Tibial artery (tissue), 4 donors: ENCODE results near the gene MS4A15.
"Not testable (repeated sequence)": the region's sequence is repeated elsewhere in the genome, so short reads cannot be mapped to it uniquely, and the experiment has no call there.

Experiments
- DNase-seq, 2 donors: peaks; one replicate each; pipeline ENCODE4 v3.0.0-alpha.2; 2019
- H3K27ac ChIP-seq, 2 donors: fragments of 200-600 bp; sonication (generic) in 1 of 2; 1 replicate in 1 of 2; 2 replicates in 1 of 2; pipeline ENCODE4 v1.5.1; 2018 to 2019; ENCODE audit warnings: mild to moderate bottlenecking in 1 of 2
- H3K27me3 ChIP-seq, 2 donors: fragments of 200-600 bp; sonication (generic) in 1 of 2; one replicate each; pipeline versions ENCODE4 v1.5.1 to v1.6.0; 2016 to 2019
- H3K36me3 ChIP-seq, 3 donors: fragments of 200-600 bp; sonication (generic) in 2 of 3; one replicate each; pipeline ENCODE4 v1.5.1; 2016 to 2019; ENCODE audit warnings: mild to moderate bottlenecking in 2 of 3
- H3K4me1 ChIP-seq, 4 donors: fragments of 200-600 bp; sonication (generic) in 2 of 4; 1 replicate in 3 of 4; 2 replicates in 1 of 4; pipeline ENCODE4 v1.5.1; 2016 to 2019
- H3K4me3 ChIP-seq, 2 donors: fragments of 200-600 bp; sonication (generic) in 1 of 2; 1 replicate in 1 of 2; 2 replicates in 1 of 2; pipeline ENCODE4 v1.5.1; 2018 to 2019; ENCODE audit warnings: mild to moderate bottlenecking in 2 of 2
- H3K9me3 ChIP-seq, 3 donors: fragments of 200-600 bp; sonication (generic) in 1 of 3; one replicate each; pipeline ENCODE4 v1.5.1; 2016 to 2019
- intact Hi-C: fragments of 100-400 bp; cut with DNase I; formaldehyde crosslinking; loops from one replicate; pipeline ENCODE4 v1.15.0; 2023; ENCODE audit warnings: low total_unique reads
- TF ChIP-seq, protein P1 (sequence below), 2 experiments: fragments of 200-600 bp in 1 of 2; fragments of 450-650 bp in 1 of 2; IDR thresholded peaks; one replicate each; pipeline ENCODE4 v1.5.1; 2017 to 2019; ENCODE audit warnings: antibody characterized with exemption in 2 of 2, mild to moderate bottlenecking in 1 of 2, moderate library complexity in 1 of 2

Gene MS4A15, protein sequence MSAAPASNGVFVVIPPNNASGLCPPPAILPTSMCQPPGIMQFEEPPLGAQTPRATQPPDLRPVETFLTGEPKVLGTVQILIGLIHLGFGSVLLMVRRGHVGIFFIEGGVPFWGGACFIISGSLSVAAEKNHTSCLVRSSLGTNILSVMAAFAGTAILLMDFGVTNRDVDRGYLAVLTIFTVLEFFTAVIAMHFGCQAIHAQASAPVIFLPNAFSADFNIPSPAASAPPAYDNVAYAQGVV

DNA sequence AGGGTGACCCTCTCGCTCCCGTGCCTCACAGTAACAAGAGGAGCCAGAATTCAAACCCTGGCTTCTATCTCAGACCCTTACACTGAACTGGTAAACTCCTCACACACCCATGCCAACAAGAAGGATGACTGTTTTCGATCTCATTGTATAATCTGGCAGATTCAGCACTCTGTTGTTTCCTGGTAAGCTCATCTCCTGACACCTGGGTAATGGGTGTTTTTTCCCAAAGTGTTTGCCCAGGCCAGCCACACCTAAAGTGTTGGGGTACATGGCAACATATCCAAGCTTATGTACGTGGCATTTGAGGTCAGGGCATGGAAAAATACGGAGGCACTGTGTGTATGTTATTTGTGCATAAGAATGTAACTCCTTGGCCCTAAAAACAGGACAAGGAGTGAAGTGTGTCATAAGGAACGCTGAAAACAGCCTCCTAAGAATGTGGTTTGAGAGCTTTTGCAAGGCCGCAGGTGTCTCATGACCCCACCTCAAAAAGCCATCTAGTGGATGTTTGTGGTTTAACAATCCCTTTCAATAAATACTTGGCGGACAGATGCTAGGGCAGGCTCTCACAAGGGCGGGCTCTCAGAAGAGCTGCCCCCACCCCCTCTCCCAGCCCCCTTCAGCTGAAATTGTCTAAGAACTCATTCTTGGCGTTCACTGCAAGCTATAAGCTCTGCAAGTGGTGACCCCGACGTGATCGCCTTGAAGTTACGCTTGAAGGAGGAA, at the start of gene MS4A15:
MS4A15 (plus strand) TSS at position 561 of the 726 bp plus-strand sequence. CDS start 6,867 bp downstream, outside the sequence.
- Histone ChIP-seq H3K27ac (no peak within 1 kb of the TSS), H3K27me3 (peaks cover 0 to 4% of the 10 kb centered on the region in 2 donors), H3K36me3 (no peaks in the 10 kb centered on the region), H3K4me3 (no peak within 1 kb of the TSS), H3K4me1 (no peaks in the 10 kb centered on the region), H3K9me3 (peaks cover 0 to 4% (median 0%) of the 10 kb centered on the region in 3 donors)
- intact Hi-C loops: no loop called here
- peak in 1 of 2 donors; percentile 1 for DNase-seq
- TF ChIP-seq, protein P1, sequence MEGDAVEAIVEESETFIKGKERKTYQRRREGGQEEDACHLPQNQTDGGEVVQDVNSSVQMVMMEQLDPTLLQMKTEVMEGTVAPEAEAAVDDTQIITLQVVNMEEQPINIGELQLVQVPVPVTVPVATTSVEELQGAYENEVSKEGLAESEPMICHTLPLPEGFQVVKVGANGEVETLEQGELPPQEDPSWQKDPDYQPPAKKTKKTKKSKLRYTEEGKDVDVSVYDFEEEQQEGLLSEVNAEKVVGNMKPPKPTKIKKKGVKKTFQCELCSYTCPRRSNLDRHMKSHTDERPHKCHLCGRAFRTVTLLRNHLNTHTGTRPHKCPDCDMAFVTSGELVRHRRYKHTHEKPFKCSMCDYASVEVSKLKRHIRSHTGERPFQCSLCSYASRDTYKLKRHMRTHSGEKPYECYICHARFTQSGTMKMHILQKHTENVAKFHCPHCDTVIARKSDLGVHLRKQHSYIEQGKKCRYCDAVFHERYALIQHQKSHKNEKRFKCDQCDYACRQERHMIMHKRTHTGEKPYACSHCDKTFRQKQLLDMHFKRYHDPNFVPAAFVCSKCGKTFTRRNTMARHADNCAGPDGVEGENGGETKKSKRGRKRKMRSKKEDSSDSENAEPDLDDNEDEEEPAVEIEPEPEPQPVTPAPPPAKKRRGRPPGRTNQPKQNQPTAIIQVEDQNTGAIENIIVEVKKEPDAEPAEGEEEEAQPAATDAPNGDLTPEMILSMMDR (IDR thresholded peaks at IDR 0.05): no peak

DNA sequence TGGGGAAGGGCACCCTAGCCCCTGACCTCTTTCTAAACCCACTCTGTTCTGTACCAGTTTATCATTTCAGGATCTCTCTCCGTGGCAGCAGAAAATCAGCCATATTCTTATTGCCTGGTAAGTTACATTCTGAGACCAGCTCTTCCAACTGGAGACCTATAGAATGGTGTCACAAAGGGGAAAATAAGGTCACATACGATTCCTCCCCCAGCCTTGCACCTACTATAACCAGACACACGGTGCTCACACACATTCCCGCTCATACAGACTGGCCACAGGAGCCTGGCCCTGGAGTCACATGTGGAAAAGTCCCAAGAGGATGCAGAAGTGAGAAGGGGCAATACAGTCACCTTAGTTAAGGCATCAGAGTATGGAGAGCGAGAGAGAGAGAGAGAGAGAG, 49.7 kb upstream of the MS4A15 start:
- H3K27ac ChIP-seq: no peak overlapping the region
- no peak for DNase-seq
- H3K36me3 ChIP-seq: no peaks in the 10 kb centered on the region
- no peak overlapping the region for H3K4me3 ChIP-seq
- no peaks in the 10 kb centered on the region for H3K27me3 ChIP-seq
- H3K9me3 ChIP-seq: no peaks in the 10 kb centered on the region
- intact Hi-C loops: no loop called here
- TF ChIP-seq, protein P1 (IDR thresholded peaks at IDR 0.05): no peak
- H3K4me1 ChIP-seq: no peaks in the 10 kb centered on the region

DNA sequence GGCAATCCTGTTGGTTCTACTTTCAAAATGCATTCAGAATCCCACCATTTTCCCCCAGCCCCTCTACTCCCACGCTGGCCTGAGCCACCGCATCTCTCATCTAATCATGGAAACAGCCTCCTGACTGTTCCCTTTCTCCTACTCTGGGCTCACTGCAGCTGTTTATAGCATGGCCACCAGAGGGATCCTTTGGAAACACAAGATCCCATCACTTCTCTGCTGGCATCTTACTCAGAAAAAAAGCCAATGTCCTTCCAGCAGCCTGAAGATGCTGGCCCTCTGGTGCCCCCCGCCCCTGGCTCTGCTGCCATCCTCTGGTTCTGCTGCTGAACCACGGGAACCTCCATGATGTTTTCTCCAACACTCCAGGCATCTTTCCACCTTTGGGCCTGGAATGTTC, 46.2 kb upstream of the MS4A15 start:
- TF ChIP-seq, protein P1 (IDR thresholded peaks at IDR 0.05): no peak
- DNase-seq: no peak
- Histone ChIP-seq H3K4me3 (no peak overlapping the region), H3K9me3 (no peaks in the 10 kb centered on the region), H3K36me3 (no peaks in the 10 kb centered on the region), H3K4me1 (no peaks in the 10 kb centered on the region), H3K27me3 (no peaks in the 10 kb centered on the region), H3K27ac (no peak overlapping the region)
- intact Hi-C loops: no loop called here

DNA sequence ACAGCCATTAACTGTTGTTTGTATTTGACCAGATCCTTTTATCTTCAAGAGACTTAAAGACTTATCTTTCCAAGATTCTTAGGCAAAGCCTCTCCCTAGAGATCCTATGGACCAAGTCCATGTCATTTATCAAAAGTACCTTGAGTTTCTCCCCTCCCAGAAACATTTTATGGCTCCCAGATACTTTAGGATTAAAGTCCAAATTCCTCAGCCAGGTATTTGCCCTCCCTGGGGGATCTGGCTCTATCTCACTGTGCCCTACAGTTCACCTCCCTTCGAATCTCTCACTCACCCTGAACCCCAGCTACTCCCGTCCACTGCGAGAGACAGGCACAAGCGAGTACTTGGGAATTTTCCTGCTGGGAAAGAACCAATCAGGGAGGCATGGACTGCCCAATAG, 45.4 kb upstream of the MS4A15 start:
- Histone ChIP-seq H3K36me3 (no peaks in the 10 kb centered on the region), H3K27ac (no peak overlapping the region), H3K4me3 (no peak overlapping the region), H3K27me3 (no peaks in the 10 kb centered on the region), H3K9me3 (no peaks in the 10 kb centered on the region), H3K4me1 (no peaks in the 10 kb centered on the region)
- intact Hi-C loops: no loop called here
- no peak for DNase-seq
- TF ChIP-seq, protein P1 (IDR thresholded peaks at IDR 0.05): no peak

DNA sequence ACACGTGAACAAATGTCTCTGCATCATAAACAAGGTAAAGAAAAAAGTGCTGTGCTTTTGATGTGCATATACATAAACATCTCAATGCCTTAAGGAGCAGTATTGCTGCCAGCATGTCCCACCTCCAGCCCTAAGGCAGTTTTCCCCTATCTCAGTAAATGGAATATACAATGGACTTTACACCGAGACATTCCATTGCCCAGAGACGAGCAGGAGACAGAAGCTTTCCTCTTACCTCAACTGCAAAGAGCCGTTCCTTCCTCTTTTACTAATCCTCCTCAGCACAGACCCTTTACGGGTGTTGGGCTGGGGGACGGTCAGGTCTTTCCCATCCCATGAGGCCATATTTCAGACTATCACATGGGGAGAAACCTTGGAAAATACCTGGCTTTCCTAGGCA, 43.2 kb upstream of the MS4A15 start:
- H3K27me3 ChIP-seq, H3K27ac ChIP-seq, H3K36me3 ChIP-seq, DNase-seq, H3K4me1 ChIP-seq, H3K4me3 ChIP-seq, intact Hi-C loops: not testable (repeated sequence)
- peaks cover 0 to 11% (median 0%) of the 10 kb centered on the region in 3 donors for H3K9me3 ChIP-seq

DNA sequence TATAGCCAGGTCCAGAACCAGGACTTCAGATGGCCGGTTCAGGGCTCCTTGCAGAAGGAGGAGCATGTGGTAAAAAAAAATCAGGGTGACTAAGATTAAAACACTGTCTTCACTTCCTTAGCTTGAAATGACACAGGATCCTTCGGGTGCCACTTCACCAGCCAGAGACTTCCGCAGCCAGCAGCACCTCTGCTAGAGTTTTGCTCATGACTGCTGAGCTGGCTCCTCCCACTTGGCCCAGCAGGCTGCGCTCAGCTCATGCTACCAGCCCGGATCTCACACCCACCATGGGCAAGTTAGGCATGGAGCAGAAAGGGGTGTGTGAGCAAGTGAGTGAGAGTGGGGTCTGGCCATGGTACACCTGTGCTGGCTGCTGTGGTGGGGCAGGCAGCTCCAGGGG, 38.7 kb upstream of the MS4A15 start:
- TF ChIP-seq, protein P1 (IDR thresholded peaks at IDR 0.05): no peak
- peaks cover 0 to 13% (median 0%) of the 10 kb centered on the region in 3 donors for H3K9me3 ChIP-seq
- H3K36me3 ChIP-seq: no peaks in the 10 kb centered on the region
- peaks cover 0 to 9% of the 10 kb centered on the region in 2 donors for H3K27me3 ChIP-seq
- H3K4me3 ChIP-seq: no peak overlapping the region
- H3K27ac ChIP-seq: no peak overlapping the region
- DNase-seq: no peak
- no peaks in the 10 kb centered on the region for H3K4me1 ChIP-seq
- intact Hi-C loops: no loop called here
